Fibroblast of peridontal ligament (primary cell): ENCODE data around the gene CDC42EP1.
"Not testable (repeated sequence)": the region's sequence is repeated elsewhere in the genome, so short reads cannot be mapped to it uniquely, and the experiment has no call there.

Source experiments
- DNase-seq: peaks from one replicate; pipeline ENCODE4 v3.0.0-alpha.2; 2010; ENCODE audit errors: extremely low read depth

Gene CDC42EP1

GRCh38 chr22:37581504-37581903, 21.2 kb downstream of the CDC42EP1 start:
- no peak for DNase-seq

GRCh38 chr22:37582526-37582925, 22.2 kb downstream of the CDC42EP1 start:
- no peak for DNase-seq

GRCh38 chr22:37588546-37589215, 28.4 kb downstream of the CDC42EP1 start:
- DNase-seq: no peak

GRCh38 chr22:37589636-37590035, 29.4 kb downstream of the CDC42EP1 start:
- DNase-seq: no peak

GRCh38 chr22:37591081-37591480, 30.8 kb downstream of the CDC42EP1 start:
- DNase-seq: not testable (repeated sequence)

- no peak for DNase-seq
Observed at GRCh38 chr22:37591823-37592404, 31.6 kb downstream of the CDC42EP1 start.

GRCh38 chr22:37594237-37594636, 34.0 kb downstream of the CDC42EP1 start:
- no peak for DNase-seq

- no peak for DNase-seq
Observed at GRCh38 chr22:37599153-37599552, 38.9 kb downstream of the CDC42EP1 start.

- DNase-seq: no peak
Observed at GRCh38 chr22:37601203-37601539, 40.9 kb downstream of the CDC42EP1 start.

- peak; percentile 44 for DNase-seq
Observed at GRCh38 chr22:37601540-37602442, 41.5 kb downstream of the CDC42EP1 start.

GRCh38 chr22:37602546-37603277, 42.4 kb downstream of the CDC42EP1 start:
- DNase-seq: not testable (repeated sequence)

- DNase-seq: no peak
Observed at GRCh38 chr22:37604074-37604473, 43.8 kb downstream of the CDC42EP1 start.

- no peak for DNase-seq
Observed at GRCh38 chr22:37604875-37605274, 44.6 kb downstream of the CDC42EP1 start.

- peak; percentile 38 for DNase-seq
Observed at GRCh38 chr22:37607010-37607934, 47.0 kb downstream of the CDC42EP1 start.

- DNase-seq: no peak
Observed at GRCh38 chr22:37607935-37608476, 47.7 kb downstream of the CDC42EP1 start.

- peak; percentile 97 for DNase-seq
Observed at GRCh38 chr22:37608477-37609239, 48.4 kb downstream of the CDC42EP1 start, which contains the start of gene GGA1. TSS of gene GGA1 (plus strand) at chr22:37608834. CDS start at chr22:37608861, 27 bp downstream.

GRCh38 chr22:37609240-37610152, 49.2 kb downstream of the CDC42EP1 start:
- DNase-seq: peak; percentile 22

GRCh38 chr22:37610153-37610475, 49.8 kb downstream of the CDC42EP1 start:
- not testable (repeated sequence) for DNase-seq
